ENCODE measurements around the gene CDKAL1.
"Not testable (repeated sequence)": the region's sequence is repeated elsewhere in the genome, so short reads cannot be mapped to it uniquely, and the experiment has no call there.

The CDKAL1 gene

DNA sequence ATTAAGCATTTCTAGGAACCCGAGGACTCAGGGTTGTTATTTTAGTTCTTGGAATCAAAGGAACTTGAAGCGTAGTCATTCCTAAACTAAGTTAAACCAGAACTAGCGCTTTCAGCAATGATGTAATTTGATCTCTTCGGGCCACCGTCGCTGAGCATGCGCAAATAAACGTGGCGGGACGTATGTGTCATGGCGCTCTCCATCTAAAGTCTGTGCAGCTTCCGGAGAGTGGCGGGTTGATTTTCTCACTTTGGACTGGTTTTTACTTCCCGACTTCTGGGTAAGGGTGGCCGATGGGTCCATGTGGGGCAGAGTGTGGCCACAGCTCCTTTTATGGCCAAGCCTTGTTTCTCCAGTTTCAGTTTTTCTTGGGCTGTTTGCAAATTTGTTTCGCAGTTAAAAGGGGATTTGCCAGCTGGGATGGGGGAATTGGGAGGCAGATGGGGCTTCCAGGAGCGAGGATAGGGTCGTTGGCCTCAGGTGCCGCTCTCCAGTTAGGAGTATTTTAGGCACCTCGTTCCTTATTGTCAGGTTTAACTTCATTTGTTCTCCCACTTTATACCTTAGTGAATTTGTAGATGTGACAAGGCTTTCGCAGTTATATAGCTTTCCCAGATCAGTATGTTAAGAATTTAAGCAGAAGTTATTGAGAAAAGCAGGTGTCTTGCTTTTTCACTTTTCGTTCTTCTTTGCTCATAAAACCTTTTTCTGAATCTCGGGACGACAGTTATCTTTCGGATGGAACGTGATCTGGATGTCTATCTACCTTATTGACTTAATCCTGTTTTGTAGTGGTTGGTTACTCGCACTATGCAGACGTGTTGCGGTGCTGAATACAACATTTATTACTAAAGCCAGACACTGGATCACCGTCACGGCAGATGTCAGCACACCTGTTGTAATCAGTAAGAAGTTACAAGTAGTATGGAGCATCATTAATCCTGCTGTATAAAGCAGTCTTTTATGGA, at the start of gene CDKAL1:
Gene CDKAL1 (plus strand): TSS at position 163 of the 968 bp plus-strand sequence. CDS start 11,894 bp downstream, outside the sequence.
- DNase-seq, result peak; percentile 94

DNA sequence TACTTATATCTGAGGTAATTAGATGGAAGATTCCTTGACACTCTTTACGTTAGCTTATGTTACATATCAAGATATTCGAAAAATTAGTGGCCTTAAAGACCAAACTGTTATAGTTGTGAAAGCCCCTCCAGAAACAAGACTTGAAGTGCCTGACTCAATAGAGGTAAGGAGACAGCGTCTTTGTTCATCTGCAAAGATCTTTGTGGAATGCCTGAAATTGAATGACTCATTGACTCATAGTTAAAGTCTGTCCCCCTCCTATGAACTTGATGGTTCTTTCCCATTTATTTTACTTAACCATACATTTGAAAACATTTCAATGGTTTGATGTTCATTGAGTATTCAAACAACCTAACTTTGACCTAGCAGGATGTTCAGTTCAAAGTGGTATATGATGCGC, 47.6 kb upstream of the CDKAL1 start:
- no peak for DNase-seq

DNA sequence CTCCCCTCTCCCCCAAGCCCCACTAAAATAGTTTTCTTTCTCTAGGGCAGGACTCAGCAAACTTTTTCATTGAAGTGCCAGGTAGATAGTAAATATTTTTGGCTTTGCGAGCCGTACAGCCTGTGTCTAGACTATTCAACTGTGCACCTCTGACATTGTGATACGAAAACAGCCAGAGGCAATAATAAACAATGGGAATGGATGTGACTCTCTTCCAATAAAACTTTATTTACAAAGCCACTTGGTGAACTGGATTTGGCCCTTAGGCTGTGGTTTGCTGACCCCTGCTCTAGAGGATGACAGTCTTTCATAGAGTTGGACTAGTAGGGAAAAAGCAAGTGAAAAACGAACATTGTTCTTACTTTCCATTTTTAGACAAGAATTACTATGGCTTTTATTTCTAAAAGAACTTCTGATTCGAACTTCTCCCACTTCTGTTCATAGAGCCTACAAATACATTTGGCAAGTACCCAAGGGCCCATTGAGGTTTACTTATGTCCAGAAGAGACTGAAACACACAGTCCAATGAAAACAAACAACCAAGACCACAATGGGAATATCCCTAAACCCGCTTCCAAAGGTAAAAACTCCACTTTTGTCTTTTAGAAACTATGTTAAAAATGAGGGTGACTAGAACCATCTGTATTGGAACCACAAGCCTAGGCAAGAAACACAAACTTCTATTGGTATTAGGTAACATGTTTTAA, 46.4 kb upstream of the CDKAL1 start:
- DNase-seq, result no peak

DNA sequence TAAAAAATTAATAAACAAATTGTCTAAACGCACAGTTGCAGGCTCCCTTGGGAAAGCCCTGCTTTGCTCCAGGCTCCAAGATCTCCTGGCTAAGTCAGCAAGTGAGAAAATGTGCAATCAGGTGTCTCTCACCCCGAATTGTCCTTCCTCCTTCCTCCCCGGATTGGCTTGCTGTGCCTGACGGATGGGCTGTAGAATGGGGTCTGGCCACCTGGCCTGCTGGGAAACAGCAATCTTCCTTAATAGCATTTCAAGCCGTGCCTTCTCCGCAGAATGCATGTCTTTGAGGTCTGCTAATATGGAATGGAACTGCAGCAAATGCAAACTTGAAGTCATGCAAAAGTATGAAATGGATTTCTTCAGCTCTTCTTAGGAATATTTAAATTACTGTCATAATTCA, 43.7 kb upstream of the CDKAL1 start:
- no peak for DNase-seq

DNA sequence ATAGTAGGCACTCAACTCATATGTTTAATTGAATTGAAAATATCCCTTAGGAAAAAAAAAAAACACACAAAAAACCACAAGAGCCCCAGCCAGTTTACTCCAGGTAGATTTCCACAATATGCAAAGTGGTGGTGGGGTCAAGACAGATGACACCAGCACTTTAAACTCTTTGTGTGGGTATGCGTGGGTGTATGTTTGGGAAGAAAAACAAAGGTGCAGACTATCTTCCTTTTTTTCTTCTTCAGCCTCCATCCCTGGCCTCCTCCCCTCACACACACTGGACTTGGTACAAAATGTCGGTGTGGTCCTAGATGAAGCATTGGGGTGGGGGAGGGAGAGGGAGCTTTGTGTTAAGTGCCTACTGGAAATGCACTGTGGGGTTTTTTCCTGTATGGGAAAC, 42.2 kb upstream of the CDKAL1 start:
- no peak for DNase-seq

DNA sequence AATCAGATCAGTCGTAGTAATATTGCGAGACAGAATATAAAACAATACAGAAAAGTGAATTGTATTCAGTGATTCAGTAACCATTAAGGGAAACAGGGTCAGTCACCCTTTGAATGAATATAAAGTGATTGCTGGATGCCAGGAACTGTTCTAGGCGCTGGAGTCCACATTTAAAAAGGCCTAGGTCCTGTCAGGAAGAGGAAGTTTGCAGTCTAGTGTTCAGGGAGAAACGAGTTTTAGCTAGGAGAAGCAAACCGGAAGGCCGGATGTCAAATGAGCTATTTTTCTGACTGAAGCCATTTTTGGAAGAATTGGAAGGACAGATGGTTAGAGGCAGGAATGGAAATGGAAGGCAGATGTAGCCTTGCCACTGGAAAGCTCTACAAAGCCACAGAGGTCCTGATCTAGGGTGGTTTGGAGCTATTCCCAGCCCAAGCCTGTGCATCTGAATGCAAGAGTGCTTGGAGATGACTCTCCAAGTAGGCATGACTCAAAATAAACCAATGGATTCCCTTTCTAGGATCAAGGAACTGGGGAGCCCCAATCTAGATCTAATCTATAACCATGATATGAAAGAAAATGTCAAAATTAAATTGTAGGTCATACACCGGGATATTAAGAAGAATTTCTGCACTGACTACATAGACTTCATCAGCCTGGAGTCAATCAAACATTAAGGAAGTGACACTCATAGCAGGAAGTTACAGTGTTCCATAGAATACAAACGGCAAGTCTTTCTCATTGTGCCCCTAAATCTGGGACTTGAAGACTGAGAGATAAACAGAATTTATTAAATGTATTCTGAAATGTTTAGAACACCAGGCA, 36.8 kb upstream of the CDKAL1 start:
- no peak for DNase-seq

DNA sequence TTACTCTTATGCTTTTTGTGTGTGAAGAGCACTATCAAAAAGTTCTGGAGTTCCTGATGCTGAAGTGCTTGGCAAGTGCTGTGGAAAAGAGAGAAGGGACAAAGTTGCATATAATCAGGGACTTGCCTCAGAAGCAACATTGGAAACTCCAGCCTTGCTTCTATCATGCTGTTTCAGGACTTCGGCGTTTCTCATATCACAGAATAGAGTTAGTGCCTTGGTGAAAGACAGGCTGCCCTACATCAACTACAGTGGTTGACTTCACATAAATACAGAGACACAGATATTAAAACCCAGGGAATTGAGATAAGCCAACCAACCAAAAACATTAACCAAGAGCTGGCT, 36.2 kb upstream of the CDKAL1 start:
- DNase-seq, result no peak

DNA sequence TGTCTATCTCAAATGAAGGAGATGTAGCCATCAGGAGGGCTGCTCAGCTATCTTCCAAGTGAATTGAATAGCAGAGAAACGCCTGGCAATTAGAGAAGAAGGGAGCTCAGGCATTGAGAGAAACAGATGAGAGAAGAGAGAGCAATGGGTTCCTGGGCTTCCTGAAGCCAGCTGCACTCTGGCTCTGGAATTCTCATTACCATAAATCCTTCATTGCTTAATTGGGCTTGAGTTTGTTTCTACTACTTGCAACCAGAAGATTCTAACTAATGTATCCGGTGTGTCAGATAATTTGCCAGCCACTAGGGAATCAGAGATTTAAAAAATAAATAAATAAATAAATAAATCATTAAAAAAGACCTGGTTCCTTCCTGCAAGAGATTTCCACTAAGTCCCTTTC, 25.0 kb upstream of the CDKAL1 start:
- no peak for DNase-seq

DNA sequence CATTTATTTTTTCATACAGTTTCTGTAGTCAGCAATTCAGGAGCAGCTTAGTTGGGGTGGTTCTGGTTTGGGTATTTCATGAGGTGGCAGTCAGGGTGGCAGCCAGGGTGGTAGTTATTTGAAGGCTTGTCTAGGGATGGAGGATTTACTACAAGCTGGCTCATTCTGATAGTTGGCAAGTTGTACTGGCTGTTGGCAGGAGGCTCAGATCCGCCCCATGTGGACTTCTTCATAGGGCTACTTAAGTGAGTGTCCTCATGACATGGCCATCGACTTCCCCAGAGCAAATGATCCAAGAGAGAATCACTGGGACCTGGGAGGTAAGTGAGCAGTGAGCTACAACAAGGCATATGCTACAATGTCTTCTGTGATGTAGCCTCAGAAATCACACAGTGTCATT, 22.4 kb upstream of the CDKAL1 start:
- DNase-seq, result no peak

DNA sequence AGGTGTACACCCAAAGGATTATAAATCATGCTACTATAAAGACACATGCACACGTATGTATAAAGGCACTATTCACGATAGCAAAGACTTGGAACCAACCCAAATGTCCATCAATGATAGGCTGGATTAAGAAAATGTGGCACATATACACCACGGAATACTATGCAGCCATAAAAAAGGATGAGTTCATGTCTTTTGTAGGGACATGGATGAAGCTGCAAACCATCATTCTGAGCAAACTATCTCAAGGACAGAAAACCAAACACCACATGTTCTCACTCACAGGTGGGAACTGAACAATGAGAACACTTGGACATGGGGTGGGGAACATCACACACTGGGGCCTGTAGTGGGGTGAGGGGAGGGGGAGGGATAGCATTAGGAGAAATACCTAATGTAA, 9.0 kb upstream of the CDKAL1 start:
- not testable (repeated sequence) for DNase-seq

DNA sequence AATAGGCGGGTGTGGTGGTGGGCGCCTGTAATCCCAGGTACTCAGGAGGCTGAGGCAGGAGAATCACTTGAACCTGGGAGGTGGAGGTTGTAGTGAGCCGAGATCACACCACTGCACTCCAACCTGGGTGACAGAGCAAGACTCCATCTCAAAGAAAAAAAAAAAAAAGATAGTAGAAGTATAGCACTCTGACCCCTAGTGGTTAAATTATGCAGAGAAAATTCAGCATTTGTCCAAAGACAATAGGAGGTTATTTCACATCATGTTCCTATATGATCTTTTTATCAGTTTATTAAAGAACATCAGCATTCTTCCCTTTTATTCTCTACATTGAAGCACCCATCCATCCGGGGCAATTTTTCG, 5.2 kb upstream of the CDKAL1 start:
- peak; percentile 57 for DNase-seq

DNA sequence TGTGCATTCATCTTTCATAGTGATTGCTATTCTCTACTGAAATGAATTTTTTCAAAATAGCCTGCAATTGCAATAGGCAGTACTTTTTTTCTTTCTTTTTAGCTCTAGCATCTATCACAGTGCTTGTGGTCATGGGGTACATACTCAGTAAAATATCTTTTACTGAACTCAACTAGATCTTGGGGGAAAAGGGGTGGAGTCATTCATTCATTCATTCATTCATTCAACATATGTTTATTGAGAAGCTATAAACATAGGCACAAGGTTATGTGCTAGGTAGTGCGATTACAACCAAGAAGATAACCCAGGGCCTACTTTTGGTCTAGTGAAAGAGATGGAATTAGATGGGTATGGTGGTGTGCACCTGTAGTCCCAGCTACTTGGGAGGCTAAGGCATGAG, 1.4 kb upstream of the CDKAL1 start:
- no peak for DNase-seq

DNA sequence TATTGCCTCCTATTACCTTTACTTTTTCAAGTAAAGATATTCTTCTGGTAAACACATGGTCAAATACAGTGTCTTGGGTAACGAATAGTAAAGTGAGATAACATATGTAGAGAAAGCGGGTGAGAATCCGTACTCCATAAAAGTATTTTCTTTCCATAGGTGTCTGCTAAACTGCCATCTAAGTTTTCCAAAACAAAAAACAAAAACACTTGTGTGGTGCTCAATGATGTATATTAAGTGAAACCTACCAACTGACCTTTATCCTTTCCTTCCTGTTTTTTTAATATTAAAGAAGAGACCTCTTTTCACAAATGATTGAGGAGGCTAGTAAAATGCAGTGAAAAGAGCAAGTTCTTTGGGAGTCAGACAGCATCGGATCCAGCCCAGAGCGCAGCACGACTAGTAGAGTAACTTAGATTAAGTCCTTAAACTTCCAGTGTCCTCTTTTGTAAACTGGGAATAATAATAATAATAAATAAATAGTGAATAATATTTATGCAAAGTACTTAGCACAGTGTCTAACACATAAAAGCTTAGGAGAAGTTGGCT, 437 bp upstream of the CDKAL1 start:
- no peak for DNase-seq

DNA sequence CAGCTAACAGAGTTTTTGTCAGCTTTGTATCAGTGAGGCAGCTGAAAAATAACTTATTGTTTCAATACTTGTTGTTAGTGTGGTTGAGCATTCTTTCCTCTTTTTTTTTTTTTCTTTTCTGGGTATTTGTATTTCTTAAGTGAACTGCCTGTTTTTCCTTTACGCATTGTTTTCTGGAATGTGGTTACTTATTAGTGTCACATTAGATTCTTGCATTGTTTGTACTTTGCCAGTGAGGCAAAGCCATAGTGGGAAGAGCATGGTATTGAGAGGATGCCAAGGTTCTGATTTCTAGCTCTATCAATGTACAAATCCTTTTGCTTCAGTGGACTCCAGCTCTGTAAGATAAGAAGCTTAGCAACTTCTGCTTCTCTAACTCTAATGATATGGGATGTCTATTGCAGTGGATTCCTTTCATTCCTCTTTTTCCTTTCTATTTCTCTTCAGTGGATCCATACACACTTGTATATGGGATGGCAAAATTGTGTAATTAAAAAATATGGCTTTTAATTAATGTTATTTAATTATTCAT, 3.9 kb downstream of the CDKAL1 start:
- no peak for DNase-seq

DNA sequence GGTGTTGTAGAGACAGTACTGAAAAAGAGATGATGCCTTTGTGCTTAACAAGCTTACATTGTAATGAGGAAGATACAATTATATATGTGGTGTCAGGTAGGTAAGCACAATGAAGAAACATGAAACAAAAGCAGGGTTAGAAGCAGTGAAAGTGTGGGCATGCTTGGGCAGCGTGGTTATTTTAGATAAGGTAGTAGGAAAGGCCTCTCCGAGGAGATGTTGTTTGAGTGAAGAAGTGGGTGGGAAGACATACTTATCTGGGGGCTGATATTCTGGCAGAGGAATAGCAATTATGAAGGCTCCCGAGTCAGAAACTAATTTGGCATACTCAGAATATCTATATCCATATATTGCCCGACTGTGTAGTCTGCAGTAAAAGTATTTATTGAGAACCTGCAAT, 4.7 kb downstream of the CDKAL1 start:
- no peak for DNase-seq

DNA sequence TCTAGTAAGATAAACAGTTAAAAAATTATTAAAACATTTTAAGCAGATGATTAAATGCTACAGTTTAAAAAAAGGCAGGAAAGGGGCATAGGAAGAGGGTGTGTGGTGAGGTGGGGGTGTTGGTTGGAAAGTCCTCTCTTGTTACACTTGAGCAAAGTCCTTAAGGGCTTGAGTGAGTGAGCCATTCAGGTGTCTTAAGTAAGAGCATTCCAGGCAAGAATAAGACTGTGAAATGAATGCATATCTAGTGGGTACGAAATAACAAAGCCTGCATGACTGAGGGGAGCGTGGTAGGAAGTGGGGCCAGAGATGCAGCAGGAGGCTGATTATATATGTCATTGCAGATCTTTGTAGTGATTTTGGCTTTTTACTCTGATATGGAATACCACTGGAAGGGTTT, 5.1 kb downstream of the CDKAL1 start:
- no peak for DNase-seq

DNA sequence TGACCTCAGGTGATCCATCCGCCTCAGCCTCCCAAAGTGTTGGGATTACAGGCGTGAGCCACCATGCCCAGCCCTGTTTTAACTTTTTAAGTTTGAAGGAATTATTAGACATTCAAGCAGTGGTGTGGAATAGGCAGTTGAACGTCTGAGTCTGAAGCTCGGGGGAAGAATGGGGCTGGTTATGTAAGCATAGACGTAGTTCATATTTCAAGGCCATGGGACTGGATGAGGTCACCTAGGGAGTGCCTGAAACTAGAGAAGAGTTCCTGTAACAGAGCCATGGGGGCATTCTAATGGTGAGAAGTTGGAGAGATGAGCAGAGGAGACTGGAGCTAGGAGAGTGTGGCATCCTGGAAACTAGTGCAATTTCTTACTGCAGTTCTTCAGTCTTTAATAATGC, 6.4 kb downstream of the CDKAL1 start:
- DNase-seq, result no peak

DNA sequence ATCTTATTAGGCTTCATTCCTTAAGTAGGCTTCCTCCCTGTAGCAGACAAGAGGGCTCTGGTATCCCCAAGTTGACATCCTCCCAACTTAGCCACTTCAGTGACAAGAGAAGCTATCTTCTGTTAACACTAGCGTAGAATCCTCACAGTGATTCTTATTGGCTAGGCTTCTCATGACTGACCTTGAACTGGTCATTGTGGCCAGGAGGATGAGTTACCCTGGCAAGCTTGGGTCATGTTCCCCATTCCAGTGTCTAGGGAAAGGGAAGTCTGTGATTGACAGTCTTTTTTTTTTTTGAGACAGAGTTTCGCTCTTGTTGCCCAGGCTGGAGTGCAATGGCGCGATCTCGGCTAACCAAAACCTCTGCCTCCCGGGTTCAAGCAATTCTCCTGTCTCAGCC, 7.1 kb downstream of the CDKAL1 start:
- DNase-seq, result no peak

DNA sequence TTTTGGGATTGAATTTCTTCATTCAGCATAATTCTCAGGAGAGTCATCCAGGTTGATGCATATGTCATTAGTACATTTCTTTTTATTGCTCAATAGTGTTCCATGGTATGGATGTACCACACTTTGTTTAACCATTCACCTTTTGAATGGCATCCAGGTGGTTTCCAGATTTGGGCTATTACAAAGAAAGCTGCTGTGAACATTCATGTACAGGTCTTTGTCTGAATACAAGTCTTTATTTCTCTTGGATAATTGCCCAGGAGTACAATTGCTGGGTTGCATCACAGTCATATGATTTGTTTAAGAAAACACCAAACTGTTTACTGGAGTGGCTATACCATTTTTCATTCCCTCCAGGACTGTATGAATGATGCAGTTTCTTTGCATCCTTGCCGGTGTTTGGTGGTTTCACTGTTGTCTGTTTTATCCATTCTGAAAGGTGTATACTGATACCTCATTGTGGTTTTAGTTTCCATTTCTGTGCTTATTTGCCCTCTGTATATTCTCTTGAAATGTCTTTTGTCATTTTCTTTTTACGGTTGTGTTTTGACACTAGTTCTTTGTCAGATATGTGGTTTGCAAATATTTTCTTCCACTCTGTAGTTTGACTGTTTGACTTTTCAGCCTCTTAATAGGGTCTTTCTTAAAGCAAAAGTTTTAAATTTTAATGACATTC, 8.8 kb downstream of the CDKAL1 start:
- no peak for DNase-seq

DNA sequence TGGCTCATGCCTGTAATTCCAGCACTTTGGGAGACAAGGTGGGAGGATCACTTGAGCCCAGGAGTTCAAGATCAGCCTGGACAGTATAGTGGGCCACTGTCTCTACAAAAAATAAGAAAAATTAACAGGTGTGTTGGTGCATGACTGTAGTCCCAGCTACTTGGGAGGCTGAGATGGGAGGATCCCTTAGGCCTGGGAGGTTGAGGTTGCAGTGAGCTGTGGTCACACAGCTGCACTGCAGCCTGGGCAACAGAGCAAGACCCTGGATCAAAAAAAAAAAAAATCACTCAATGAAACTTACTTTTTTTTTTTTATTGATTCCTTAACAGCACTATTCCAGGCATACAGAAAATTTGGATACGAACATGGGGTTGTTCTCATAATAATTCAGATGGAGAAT, 14.0 kb downstream of the CDKAL1 start:
- no peak for DNase-seq

DNA sequence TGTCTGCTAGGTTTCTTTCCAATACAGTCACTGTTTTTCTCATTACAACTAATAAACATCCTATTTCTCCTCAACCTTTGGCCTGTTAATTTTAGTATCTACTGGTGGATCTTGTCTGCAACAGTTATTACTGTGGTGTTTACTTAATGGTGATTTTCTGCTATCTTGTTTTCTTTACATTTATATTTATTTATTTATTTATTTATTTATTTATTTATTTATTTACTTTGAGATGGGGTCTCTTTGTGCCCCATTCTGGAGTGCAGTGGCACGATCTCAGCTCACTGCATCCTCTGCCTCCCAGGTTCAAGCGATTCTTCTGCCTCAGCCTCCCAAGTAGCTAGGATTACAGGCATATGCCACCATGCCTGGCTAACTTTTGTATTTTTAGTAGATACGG, 15.1 kb downstream of the CDKAL1 start:
- DNase-seq, result not testable (repeated sequence)

DNA sequence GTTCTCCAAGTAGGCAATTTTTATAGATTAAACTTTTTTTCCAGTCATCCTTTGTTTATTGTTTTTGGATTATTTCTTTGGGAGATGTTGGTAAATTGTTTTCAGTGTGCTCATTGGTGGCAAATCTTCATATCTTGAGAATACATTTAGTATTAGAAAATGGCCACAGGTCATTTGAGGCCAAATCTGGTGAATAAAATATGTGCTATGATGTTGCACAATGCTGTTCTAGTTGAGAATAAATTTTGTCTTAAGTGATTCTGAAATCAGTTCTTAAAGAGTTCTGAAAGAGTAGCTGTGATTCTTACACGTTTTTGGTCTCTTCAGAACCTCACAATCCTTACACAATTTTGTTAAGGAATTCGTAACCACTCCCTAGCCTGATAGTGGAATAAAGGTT, 20.1 kb downstream of the CDKAL1 start:
- no peak for DNase-seq
